Islet precursor cell (in vitro differentiated cells): ENCODE measurements around the gene TDRD3.

ENCODE experiments used
- DNase-seq: peaks from one replicate; pipeline ENCODE4 v3.0.0-alpha.2; 2018

TDRD3 gene

GRCh38 chr13:60463787-60464186, 66.8 kb downstream of the TDRD3 start:
- DNase-seq, result no peak

- no peak for DNase-seq
Measured at GRCh38 chr13:60467098-60467497, 70.1 kb downstream of the TDRD3 start.

GRCh38 chr13:60479273-60479672, 82.3 kb downstream of the TDRD3 start:
- no peak for DNase-seq

GRCh38 chr13:60482012-60482411, 85.0 kb downstream of the TDRD3 start:
- DNase-seq, result no peak

GRCh38 chr13:60484865-60485264, 87.8 kb downstream of the TDRD3 start:
- no peak for DNase-seq

- DNase-seq, result no peak
Measured at GRCh38 chr13:60491531-60491930, 94.5 kb downstream of the TDRD3 start.

GRCh38 chr13:60492187-60492586, 95.2 kb downstream of the TDRD3 start:
- DNase-seq, result no peak

- no peak for DNase-seq
Measured at GRCh38 chr13:60494296-60494695, 97.3 kb downstream of the TDRD3 start.

- DNase-seq, result no peak
Measured at GRCh38 chr13:60501236-60501635, 104.2 kb downstream of the TDRD3 start.

- DNase-seq, result no peak
Measured at GRCh38 chr13:60509601-60510386, 112.8 kb downstream of the TDRD3 start.

GRCh38 chr13:60511637-60512036, 114.6 kb downstream of the TDRD3 start:
- no peak for DNase-seq

GRCh38 chr13:60514891-60515290, 117.9 kb downstream of the TDRD3 start:
- DNase-seq, result no peak

GRCh38 chr13:60519496-60519895, 122.5 kb downstream of the TDRD3 start:
- no peak for DNase-seq

- DNase-seq, result no peak
Measured at GRCh38 chr13:60520902-60521569, 124.0 kb downstream of the TDRD3 start.

GRCh38 chr13:60538566-60538965, 141.5 kb downstream of the TDRD3 start:
- peak; percentile 64 for DNase-seq

GRCh38 chr13:60540276-60540675, 143.3 kb downstream of the TDRD3 start:
- no peak for DNase-seq

GRCh38 chr13:60562096-60562780, 165.2 kb downstream of the TDRD3 start:
- DNase-seq, result no peak

GRCh38 chr13:60571571-60571970, 174.6 kb downstream of the TDRD3 start:
- no peak for DNase-seq

GRCh38 chr13:60572003-60572798, 175.2 kb downstream of the TDRD3 start:
- DNase-seq, result no peak

- no peak for DNase-seq
Measured at GRCh38 chr13:60572855-60573254, 175.8 kb downstream of the TDRD3 start.

- DNase-seq, result no peak
Measured at GRCh38 chr13:60574735-60575134, 177.7 kb downstream of the TDRD3 start.

GRCh38 chr13:60575142-60575541, 178.1 kb downstream of the TDRD3 start:
- no peak for DNase-seq

- DNase-seq, result no peak
Measured at GRCh38 chr13:60577761-60578160, 180.7 kb downstream of the TDRD3 start.
